NCI-H2196 (cell line): Measurements from ENCODE around the gene SPRING1.

Experiments used
- DNase-seq: peaks from one replicate; lab custom pipeline; 2025; ENCODE audit not compliant: unreplicated experiment; lab: John Stamatoyannopoulos, UW

The SPRING1 gene

GRCh38 chr12:116710370-116711150 lies 27.3 kb downstream of the SPRING1 start:
- no peak for DNase-seq

GRCh38 chr12:116709768-116710167 lies 28.1 kb downstream of the SPRING1 start:
- no peak for DNase-seq

GRCh38 chr12:116708826-116709756 lies 28.8 kb downstream of the SPRING1 start:
- peak; percentile 82 for DNase-seq

- DNase-seq = no peak
Measured at GRCh38 chr12:116707751-116708150, 30.1 kb downstream of the SPRING1 start.

- DNase-seq = peak; percentile 84
Measured at GRCh38 chr12:116703214-116703795, 34.6 kb downstream of the SPRING1 start.

GRCh38 chr12:116701432-116701831 lies 36.4 kb downstream of the SPRING1 start:
- DNase-seq = no peak

- DNase-seq = no peak
Measured at GRCh38 chr12:116700066-116700465, 37.8 kb downstream of the SPRING1 start.

GRCh38 chr12:116698554-116699075 lies 39.3 kb downstream of the SPRING1 start:
- DNase-seq = peak; percentile 47

- peak; percentile 74 for DNase-seq
Measured at GRCh38 chr12:116698116-116698515, 39.8 kb downstream of the SPRING1 start.

GRCh38 chr12:116697716-116698115 lies 40.2 kb downstream of the SPRING1 start:
- peak; percentile 73 for DNase-seq

GRCh38 chr12:116697305-116697704 lies 40.6 kb downstream of the SPRING1 start:
- peak; percentile 61 for DNase-seq

GRCh38 chr12:116695464-116695725 lies 42.5 kb downstream of the SPRING1 start:
- no peak for DNase-seq

- DNase-seq = no peak
Measured at GRCh38 chr12:116694653-116695463, 43.0 kb downstream of the SPRING1 start.

GRCh38 chr12:116693286-116694227 lies 44.3 kb downstream of the SPRING1 start:
- DNase-seq = peak; percentile 36

GRCh38 chr12:116692605-116693004 lies 45.3 kb downstream of the SPRING1 start:
- DNase-seq = no peak

- DNase-seq = no peak
Measured at GRCh38 chr12:116691636-116692035, 46.2 kb downstream of the SPRING1 start.

- DNase-seq = no peak
Measured at GRCh38 chr12:116691205-116691604, 46.7 kb downstream of the SPRING1 start.

GRCh38 chr12:116689979-116690744 lies 47.7 kb downstream of the SPRING1 start:
- no peak for DNase-seq

GRCh38 chr12:116689521-116689920 lies 48.3 kb downstream of the SPRING1 start:
- DNase-seq = no peak
